ENCODE measurements around the gene HPSE2. TPM values are rescaled to one million over a fixed set of nuclear protein-coding genes. Genes with fewer than 3 reads are reported as not detected.

Gene HPSE2
- polyA plus RNA-seq, 1 experiment: not detected

GRCh38 chr10:98536551-98536950 lies 699.1 kb downstream of the HPSE2 start:
- POLR2A ChIA-PET: no interaction called here
- TF ChIP-seq CTCF (IDR thresholded peaks at IDR 0.05; ENCODE audit: insufficient read depth, low read depth, low read length): no peak
- DNase-seq (ENCODE audit: low read depth): no peak
- no peak overlapping the region for H3K4me3 ChIP-seq (ENCODE audit: low read depth, low read length)
- no peaks in the 10 kb centered on the region for H3K36me3 ChIP-seq (ENCODE audit: control insufficient read depth, insufficient read depth, low read length)
- no peaks in the 10 kb centered on the region for H3K27me3 ChIP-seq (ENCODE audit: control insufficient read depth, insufficient read depth, low read length)
- CTCF ChIA-PET: interaction anchor here (1.0 to 1.1 kb wide), 2 partner anchors 16 to 18 kb away, joined by 3 read pairs; no protein-coding TSS in a partner anchor

GRCh38 chr10:98533746-98534445 lies 701.8 kb downstream of the HPSE2 start:
- no peaks in the 10 kb centered on the region for H3K36me3 ChIP-seq (ENCODE audit: control insufficient read depth, insufficient read depth, low read length)
- H3K4me3 ChIP-seq (ENCODE audit: low read depth, low read length): no peak overlapping the region
- POLR2A ChIA-PET: no interaction called here
- TF ChIP-seq CTCF (IDR thresholded peaks at IDR 0.05; ENCODE audit: insufficient read depth, low read depth, low read length): no peak
- H3K27me3 ChIP-seq (ENCODE audit: control insufficient read depth, insufficient read depth, low read length): no peaks in the 10 kb centered on the region
- no peak for DNase-seq (ENCODE audit: low read depth)
- CTCF ChIA-PET: no interaction called here

GRCh38 chr10:98533241-98533640 lies 702.4 kb downstream of the HPSE2 start:
- Histone ChIP-seq H3K4me3 (ENCODE audit: low read depth, low read length) (no peak overlapping the region), H3K27me3 (ENCODE audit: control insufficient read depth, insufficient read depth, low read length) (no peaks in the 10 kb centered on the region), H3K36me3 (ENCODE audit: control insufficient read depth, insufficient read depth, low read length) (no peaks in the 10 kb centered on the region)
- TF ChIP-seq CTCF (IDR thresholded peaks at IDR 0.05; ENCODE audit: insufficient read depth, low read depth, low read length): no peak
- no peak for DNase-seq (ENCODE audit: low read depth)
- POLR2A ChIA-PET: no interaction called here
- CTCF ChIA-PET: interaction anchor here (1.2 kb wide), 2 partner anchors 10 to 24 kb away, joined by 3 to 4 read pairs; no protein-coding TSS in a partner anchor

GRCh38 chr10:98528805-98529183 lies 706.9 kb downstream of the HPSE2 start:
- no peak overlapping the region for H3K4me3 ChIP-seq (ENCODE audit: low read depth, low read length)
- H3K27me3 ChIP-seq (ENCODE audit: control insufficient read depth, insufficient read depth, low read length): no peaks in the 10 kb centered on the region
- POLR2A ChIA-PET: no interaction called here
- TF ChIP-seq CTCF (IDR thresholded peaks at IDR 0.05; ENCODE audit: insufficient read depth, low read depth, low read length): no peak
- DNase-seq (ENCODE audit: low read depth): no peak
- no peaks in the 10 kb centered on the region for H3K36me3 ChIP-seq (ENCODE audit: control insufficient read depth, insufficient read depth, low read length)
- CTCF ChIA-PET: no interaction called here

GRCh38 chr10:98528166-98528804 lies 707.4 kb downstream of the HPSE2 start:
- CTCF ChIA-PET: interaction anchor here (1.1 kb wide), 1 partner anchor 61 kb away, joined by 3 read pairs; no protein-coding TSS in a partner anchor
- Histone ChIP-seq H3K4me3 (ENCODE audit: low read depth, low read length) (no peak overlapping the region), H3K27me3 (ENCODE audit: control insufficient read depth, insufficient read depth, low read length) (no peaks in the 10 kb centered on the region), H3K36me3 (ENCODE audit: control insufficient read depth, insufficient read depth, low read length) (no peaks in the 10 kb centered on the region)
- peak; percentile 51 for DNase-seq (ENCODE audit: low read depth)
- POLR2A ChIA-PET: no interaction called here
- TF ChIP-seq CTCF (IDR thresholded peaks at IDR 0.05; ENCODE audit: insufficient read depth, low read depth, low read length): no peak

Data from BJ (cell line).